Measurements from ENCODE around the gene GMIP.

The GMIP gene

GRCh38 chr19:19645233-19645870, 1.9 kb upstream of the GMIP start:
- TF ChIP-seq MAX (IDR thresholded peaks at IDR 0.05): no peak
- no peak for TF ChIP-seq NFIC (IDR thresholded peaks at IDR 0.05)
- no peak for TF ChIP-seq RAD21 (IDR thresholded peaks at IDR 0.05; ENCODE audit: low read depth)
- TF ChIP-seq CREB1 (IDR thresholded peaks at IDR 0.05; ENCODE audit: low read depth): no peak
- TF ChIP-seq TAF1 (IDR thresholded peaks at IDR 0.05; ENCODE audit: low read depth): no peak
- no peak for TF ChIP-seq YY1 (IDR thresholded peaks at IDR 0.05; ENCODE audit: low read depth)
- TF ChIP-seq USF1 (IDR thresholded peaks at IDR 0.05): no peak

GRCh38 chr19:19644054-19644388, 564 bp upstream of the GMIP start:
- TF ChIP-seq TCF12 (IDR thresholded peaks at IDR 0.05; ENCODE audit: low read depth) (no peak), TAF1 (IDR thresholded peaks at IDR 0.05; ENCODE audit: low read depth) (no peak), NFIC (IDR thresholded peaks at IDR 0.05) (no peak), CEBPB (IDR thresholded peaks at IDR 0.05) (no peak), CREB1 (IDR thresholded peaks at IDR 0.05; ENCODE audit: low read depth) (no peak), ZBTB7A (IDR thresholded peaks at IDR 0.05; ENCODE audit: low read depth) (no peak)

GRCh38 chr19:19642506-19643157, 825 bp downstream of the GMIP start:
- no peak for TF ChIP-seq RAD21 (IDR thresholded peaks at IDR 0.05; ENCODE audit: low read depth)
- TF ChIP-seq USF1 (IDR thresholded peaks at IDR 0.05): no peak

GRCh38 chr19:19637523-19638251, 5.8 kb downstream of the GMIP start:
- TF ChIP-seq TAF1 (IDR thresholded peaks at IDR 0.05; ENCODE audit: low read depth) (no peak), NFIC (IDR thresholded peaks at IDR 0.05) (no peak), YY1 (IDR thresholded peaks at IDR 0.05; ENCODE audit: low read depth) (no peak), RAD21 (IDR thresholded peaks at IDR 0.05; ENCODE audit: low read depth) (no peak), USF1 (IDR thresholded peaks at IDR 0.05) (no peak), MAX (IDR thresholded peaks at IDR 0.05) (no peak), EGR1 (IDR thresholded peaks at IDR 0.05) (no peak), FOXM1 (IDR thresholded peaks at IDR 0.05; ENCODE audit: borderline replicate concordance, low read depth) (no peak), REST (IDR thresholded peaks at IDR 0.05; ENCODE audit: low read depth) (no peak), CREB1 (IDR thresholded peaks at IDR 0.05; ENCODE audit: low read depth) (no peak), ZBTB7A (IDR thresholded peaks at IDR 0.05; ENCODE audit: low read depth) (no peak)

- TF ChIP-seq TCF12 (IDR thresholded peaks at IDR 0.05; ENCODE audit: low read depth) (no peak), NFIC (IDR thresholded peaks at IDR 0.05) (no peak), CREB1 (IDR thresholded peaks at IDR 0.05; ENCODE audit: low read depth) (no peak), FOXM1 (IDR thresholded peaks at IDR 0.05; ENCODE audit: borderline replicate concordance, low read depth) (no peak), CEBPB (IDR thresholded peaks at IDR 0.05) (no peak), YY1 (IDR thresholded peaks at IDR 0.05; ENCODE audit: low read depth) (no peak), EP300 (IDR thresholded peaks at IDR 0.05; ENCODE audit: borderline replicate concordance) (no peak), ZBTB7A (IDR thresholded peaks at IDR 0.05; ENCODE audit: low read depth) (no peak)
These were observed 6.3 kb downstream of the GMIP start for GRCh38 chr19:19637186-19637522.

GRCh38 chr19:19636573-19637185, 6.8 kb downstream of the GMIP start:
- TF ChIP-seq YY1 (IDR thresholded peaks at IDR 0.05; ENCODE audit: low read depth) (no peak), USF1 (IDR thresholded peaks at IDR 0.05) (no peak), CEBPB (IDR thresholded peaks at IDR 0.05) (no peak), RAD21 (IDR thresholded peaks at IDR 0.05; ENCODE audit: low read depth) (no peak), FOXM1 (IDR thresholded peaks at IDR 0.05; ENCODE audit: borderline replicate concordance, low read depth) (no peak), ZBTB7A (IDR thresholded peaks at IDR 0.05; ENCODE audit: low read depth) (no peak), MAX (IDR thresholded peaks at IDR 0.05) (no peak), REST (IDR thresholded peaks at IDR 0.05; ENCODE audit: low read depth) (no peak), NFIC (IDR thresholded peaks at IDR 0.05) (no peak), TEAD4 (IDR thresholded peaks at IDR 0.05) (no peak), TCF12 (IDR thresholded peaks at IDR 0.05; ENCODE audit: low read depth) (no peak), EP300 (IDR thresholded peaks at IDR 0.05; ENCODE audit: borderline replicate concordance) (no peak)

All from Ishikawa (cell line).